C4-2B (cell line): ENCODE data around the gene RBM47.
"Not testable (repeated sequence)": the region's sequence is repeated elsewhere in the genome, so short reads cannot be mapped to it uniquely, and the experiment has no call there.

Experiments
- H3K27ac ChIP-seq: fragments of 450-650 bp; 2 replicates; pipeline ENCODE4 v1.5.1; 2017
- ZFX ChIP-seq: fragments of 450-650 bp; IDR thresholded peaks from 2 replicates; pipeline ENCODE4 v1.6.1; 2017
- TF ChIP-seq, protein P1 (sequence below): fragments of 450-650 bp; conservative IDR thresholded peaks from 2 replicates; pipeline ENCODE4 v1.5.1; 2017; ENCODE audit warnings: mild to moderate bottlenecking

RBM47 gene

DNA sequence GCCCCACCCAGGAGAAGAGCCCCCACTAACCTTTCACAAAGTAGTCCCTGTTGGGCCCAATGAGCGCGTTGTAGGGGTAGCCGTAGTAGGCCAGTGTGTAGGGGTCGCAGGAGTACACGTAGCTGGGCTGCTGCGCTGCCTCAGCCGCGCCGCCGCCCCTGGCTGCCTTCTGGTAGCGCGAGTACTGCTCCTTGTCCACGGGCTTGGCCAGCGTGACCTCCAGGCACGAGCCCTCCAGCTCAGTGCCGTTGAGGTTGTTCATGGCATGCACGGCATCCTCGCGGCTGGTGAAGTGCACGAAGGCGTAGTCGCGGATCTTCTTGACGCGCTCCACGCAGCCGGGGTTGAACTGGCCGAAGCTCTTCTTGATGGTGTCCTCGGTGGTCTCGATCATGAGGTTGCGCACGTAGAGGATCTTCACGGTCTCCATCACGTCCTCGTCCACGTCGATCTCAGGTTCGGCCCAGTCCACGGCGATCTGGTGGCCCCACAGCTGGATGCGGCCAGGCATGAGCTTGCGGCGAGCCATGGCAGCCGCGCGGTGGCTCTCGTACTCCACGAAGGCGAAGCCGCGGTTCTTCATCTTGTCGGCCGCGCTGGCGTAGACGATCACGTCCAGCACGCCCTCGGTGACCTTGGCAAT lies 191.8 kb downstream of the RBM47 start:
- no peak for TF ChIP-seq ZFX
- TF ChIP-seq, protein P1, sequence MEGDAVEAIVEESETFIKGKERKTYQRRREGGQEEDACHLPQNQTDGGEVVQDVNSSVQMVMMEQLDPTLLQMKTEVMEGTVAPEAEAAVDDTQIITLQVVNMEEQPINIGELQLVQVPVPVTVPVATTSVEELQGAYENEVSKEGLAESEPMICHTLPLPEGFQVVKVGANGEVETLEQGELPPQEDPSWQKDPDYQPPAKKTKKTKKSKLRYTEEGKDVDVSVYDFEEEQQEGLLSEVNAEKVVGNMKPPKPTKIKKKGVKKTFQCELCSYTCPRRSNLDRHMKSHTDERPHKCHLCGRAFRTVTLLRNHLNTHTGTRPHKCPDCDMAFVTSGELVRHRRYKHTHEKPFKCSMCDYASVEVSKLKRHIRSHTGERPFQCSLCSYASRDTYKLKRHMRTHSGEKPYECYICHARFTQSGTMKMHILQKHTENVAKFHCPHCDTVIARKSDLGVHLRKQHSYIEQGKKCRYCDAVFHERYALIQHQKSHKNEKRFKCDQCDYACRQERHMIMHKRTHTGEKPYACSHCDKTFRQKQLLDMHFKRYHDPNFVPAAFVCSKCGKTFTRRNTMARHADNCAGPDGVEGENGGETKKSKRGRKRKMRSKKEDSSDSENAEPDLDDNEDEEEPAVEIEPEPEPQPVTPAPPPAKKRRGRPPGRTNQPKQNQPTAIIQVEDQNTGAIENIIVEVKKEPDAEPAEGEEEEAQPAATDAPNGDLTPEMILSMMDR, result no peak
- no peak overlapping the region for H3K27ac ChIP-seq

DNA sequence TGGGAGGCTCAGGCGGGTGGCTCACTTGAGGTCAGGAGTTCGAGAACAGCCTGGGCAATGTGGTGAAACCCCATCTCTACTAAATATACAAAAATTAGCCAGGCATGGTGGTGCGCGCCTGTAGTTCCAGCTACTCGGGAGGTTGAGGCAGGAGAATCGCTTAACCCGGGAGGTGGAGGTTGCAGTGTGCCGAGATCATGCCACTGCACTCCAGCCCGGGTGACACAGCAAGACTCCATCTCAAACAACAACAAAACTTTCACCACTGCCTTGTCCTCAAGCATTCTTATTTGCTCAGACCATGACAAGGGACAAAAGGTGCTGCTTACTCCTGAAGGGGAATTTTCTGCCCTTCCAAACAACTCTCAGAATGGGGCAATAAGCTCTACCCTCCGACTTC lies 194.4 kb downstream of the RBM47 start:
- H3K27ac ChIP-seq, result not testable (repeated sequence)

GRCh38 chr4:40434126-40434687 lies 195.5 kb downstream of the RBM47 start:
- no peak overlapping the region for H3K27ac ChIP-seq
- TF ChIP-seq, protein P1, result no peak
- no peak for TF ChIP-seq ZFX

DNA sequence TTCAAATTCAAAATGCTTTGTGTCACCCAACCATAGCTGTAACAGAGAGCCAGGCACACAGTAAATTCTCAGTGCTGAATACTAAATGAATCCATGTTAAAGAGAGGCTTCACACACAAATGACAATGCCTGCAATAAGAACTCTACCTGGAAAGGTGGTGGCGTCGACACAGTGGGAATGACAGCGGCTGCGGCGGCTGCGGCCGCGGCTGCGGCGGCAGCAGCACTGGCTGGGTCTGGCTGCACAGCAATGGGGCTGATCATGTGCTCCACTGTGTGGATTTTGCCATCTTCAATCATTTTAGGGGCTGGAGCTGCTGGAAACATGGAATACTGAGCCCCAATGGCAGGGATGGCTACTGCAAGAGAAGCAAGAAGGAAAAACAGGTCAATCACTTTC lies 197.2 kb downstream of the RBM47 start:
- H3K27ac ChIP-seq, result no peak overlapping the region
- TF ChIP-seq, protein P1, result no peak
- no peak for TF ChIP-seq ZFX

DNA sequence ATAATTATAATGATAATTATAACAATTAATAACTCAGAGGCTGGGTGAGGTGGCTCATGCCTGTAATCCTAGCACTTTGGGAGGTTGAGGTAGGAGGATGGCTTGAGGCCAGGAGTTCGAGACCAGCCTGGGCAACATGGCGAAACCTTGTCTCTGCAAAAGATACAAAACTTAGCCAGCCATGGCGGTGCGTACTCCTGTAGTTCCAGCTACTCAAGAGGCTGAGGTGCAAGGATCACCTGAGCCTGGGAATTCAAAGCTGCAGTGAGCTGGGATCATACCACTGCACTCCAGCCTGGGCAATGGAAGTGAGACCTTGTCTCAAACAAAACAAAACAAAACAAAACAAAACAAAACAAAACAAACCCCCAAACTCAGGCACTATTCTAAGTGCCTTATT lies 201.8 kb downstream of the RBM47 start:
- H3K27ac ChIP-seq, result not testable (repeated sequence)

- TF ChIP-seq ZFX, result no peak
- TF ChIP-seq, protein P1, result no peak
- no peak overlapping the region for H3K27ac ChIP-seq
Measured at GRCh38 chr4:40427128-40427527, 202.5 kb downstream of the RBM47 start.

GRCh38 chr4:40425799-40426574 lies 203.7 kb downstream of the RBM47 start:
- H3K27ac ChIP-seq, result no peak overlapping the region
- no peak for TF ChIP-seq ZFX
- TF ChIP-seq, protein P1, result no peak

DNA sequence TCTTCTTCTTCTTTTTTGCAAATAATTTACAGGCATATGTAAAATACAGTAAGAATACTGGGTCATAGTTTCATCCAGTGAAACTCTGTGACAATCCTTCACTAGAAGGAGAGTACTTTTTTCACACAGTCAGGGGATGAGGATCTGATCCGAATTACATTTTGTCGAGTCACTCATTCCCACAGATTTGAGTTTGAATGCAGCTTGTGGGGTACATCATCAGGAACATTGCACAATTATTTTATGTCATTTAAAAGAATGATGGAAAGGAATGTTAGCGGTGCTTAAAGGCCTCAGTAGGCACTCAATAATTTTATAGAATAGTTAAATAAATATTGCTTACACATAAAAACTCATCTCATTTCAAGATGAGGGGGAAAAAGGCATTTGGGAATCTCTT lies 205.9 kb downstream of the RBM47 start:
- no peak overlapping the region for H3K27ac ChIP-seq
- TF ChIP-seq ZFX, result no peak
- TF ChIP-seq, protein P1, result no peak
